CD14-positive monocyte (primary cell): Measurements from ENCODE around the gene PTGES2. TPM values are rescaled to one million over a fixed set of nuclear protein-coding genes. Genes with fewer than 3 reads are reported as not detected.
A peak's percentile ranks its signal among the peaks of the same experiment; 100 is the strongest.

Experiments
- DNase-seq, 3 donors: peaks; one replicate each; pipeline ENCODE4 v3.0.0-alpha.2; 2011 to 2022
- H2AFZ ChIP-seq: 2 replicates; pipeline ENCODE4 v1.6.0; 2012; ENCODE audit warnings: mild to moderate bottlenecking, low read depth, low read length, inconsistent platforms; ENCODE audit not compliant: insufficient read depth, poor library complexity, severe bottlenecking
- H3K27ac ChIP-seq, 2 donors: 1 replicate in 1 of 2; 2 replicates in 1 of 2; pipeline ENCODE4 v1.5.1; 2012 to 2013; ENCODE audit warnings: low read length in 2 of 2, control low read depth in 1 of 2, inconsistent platforms in 1 of 2, low read depth in 1 of 2, mild to moderate bottlenecking in 1 of 2
- H3K27me3 ChIP-seq, 2 donors: one replicate each; pipeline versions ENCODE4 v1.6.0 to v1.6.1; 2011 to 2013; ENCODE audit warnings: low read length in 2 of 2; ENCODE audit not compliant: control insufficient read depth in 2 of 2, insufficient read depth in 2 of 2
- H3K36me3 ChIP-seq, 2 donors: replicated peaks in 1 of 2; 1 replicate in 1 of 2; 2 replicates in 1 of 2; pipeline versions ENCODE4 v1.5.1 to v1.6.1; 2012 to 2013; ENCODE audit warnings: low read length in 2 of 2, control low read depth in 1 of 2, inconsistent platforms in 1 of 2, mild to moderate bottlenecking in 1 of 2; ENCODE audit not compliant: insufficient read depth in 2 of 2, control insufficient read depth in 1 of 2
- H3K4me1 ChIP-seq, 2 donors: 1 replicate in 1 of 2; 2 replicates in 1 of 2; pipeline versions ENCODE4 v1.5.1 to v1.6.1; 2012 to 2013; ENCODE audit warnings: low read length in 2 of 2, control low read depth in 1 of 2, inconsistent platforms in 1 of 2, mild to moderate bottlenecking in 1 of 2, moderate library complexity in 1 of 2; ENCODE audit not compliant: insufficient read depth in 2 of 2, control insufficient read depth in 1 of 2
- H3K4me2 ChIP-seq: replicated peaks from 2 replicates; pipeline ENCODE3; 2012; ENCODE audit warnings: low read length, moderate library complexity, mild to moderate bottlenecking; ENCODE audit not compliant: poor library complexity, severe bottlenecking; ENCODE audit errors: extremely low read depth
- H3K4me3 ChIP-seq, 3 experiments: fragments of 200-600 bp in 1 of 3; sonication (generic) in 1 of 3; replicated peaks in 1 of 3; 1 replicate in 2 of 3; 2 replicates in 1 of 3; pipeline ENCODE4 v1.5.1; 2011 to 2013; ENCODE audit warnings: low read length in 3 of 3, mild to moderate bottlenecking in 3 of 3, control low read depth in 2 of 3, low read depth in 2 of 3, inconsistent platforms in 1 of 3, moderate library complexity in 1 of 3
- H3K79me2 ChIP-seq: 2 replicates; pipeline ENCODE4 v1.6.0; 2012; ENCODE audit warnings: mild to moderate bottlenecking, control low read depth, inconsistent platforms, low read length, moderate library complexity; ENCODE audit not compliant: insufficient read depth
- H3K9ac ChIP-seq: 2 replicates; pipeline ENCODE4 v1.6.0; 2017; ENCODE audit warnings: low read length, mild to moderate bottlenecking; ENCODE audit not compliant: insufficient read depth, poor library complexity, severe bottlenecking
- H3K9me3 ChIP-seq, 2 donors: replicated peaks in 1 of 2; 1 replicate in 1 of 2; 2 replicates in 1 of 2; pipeline versions ENCODE4 v1.5.1 to v1.6.1; 2012 to 2013; ENCODE audit warnings: low read length in 2 of 2, control low read depth in 1 of 2; ENCODE audit not compliant: control insufficient read depth in 1 of 2, insufficient read depth in 1 of 2
- H4K20me1 ChIP-seq: 2 replicates; pipeline ENCODE4 v1.6.0; 2012; ENCODE audit warnings: mild to moderate bottlenecking, low read length, control low read depth, moderate library complexity; ENCODE audit not compliant: insufficient read depth
- H3K27ac Mint-ChIP-seq, 7 donors: one replicate each; pipeline ENCODE4 v1.8.0; 2020; ENCODE audit warnings: mild to moderate bottlenecking in 7 of 7, mixed read lengths in 7 of 7, moderate library complexity in 6 of 7, inconsistent platforms in 2 of 7
- H3K27me3 Mint-ChIP-seq, 3 donors: one replicate each; pipeline ENCODE4 v1.8.0; 2021 to 2022; ENCODE audit warnings: low read depth in 3 of 3, mild to moderate bottlenecking in 3 of 3, mixed read lengths in 3 of 3, moderate library complexity in 3 of 3, inconsistent platforms in 1 of 3
- H3K36me3 Mint-ChIP-seq, 2 donors: one replicate each; pipeline ENCODE4 v1.8.0; 2020; ENCODE audit warnings: mixed read lengths in 2 of 2, inconsistent platforms in 1 of 2, mild to moderate bottlenecking in 1 of 2
- H3K4me1 Mint-ChIP-seq: one replicate; pipeline ENCODE4 v1.8.0; 2020; ENCODE audit warnings: mild to moderate bottlenecking, mixed read lengths
- H3K4me3 Mint-ChIP-seq, 2 donors: one replicate each; pipeline ENCODE4 v1.8.0; 2020; ENCODE audit warnings: mild to moderate bottlenecking in 2 of 2, mixed read lengths in 2 of 2, moderate library complexity in 1 of 2
- H3K9me3 Mint-ChIP-seq, 7 donors: one replicate each; pipeline ENCODE4 v1.8.0; 2020 to 2022; ENCODE audit warnings: mixed read lengths in 7 of 7, mild to moderate bottlenecking in 6 of 7, moderate library complexity in 6 of 7, inconsistent platforms in 2 of 7
- WGBS: methylation state at CpG from one replicate; pipeline ENCODE4 v1.1.5; 2013; ENCODE audit warnings: missing lambda C conversion rate; ENCODE audit not compliant: insufficient coverage; 5-methylcytosine and 5-hydroxymethylcytosine counted together
- intact Hi-C, 2 donors: fragments of 100-400 bp; cut with micrococcal nuclease; formaldehyde crosslinking; loops; one replicate each; pipeline versions ENCODE4 v1.15.0 to v1.15.1; 2023
- polyA plus RNA-seq, 3 donors: library from polyadenylated mRNA; depleted of rRNA in 1 of 3; unstranded in 2 of 3; stranded (reverse) in 1 of 3; fragments of 300-500 nt in 2 of 3; fragments of >200 nt in 1 of 3; fragmentation: Illumina TruSeq in 2 of 3; gene quantifications; 1 replicate in 2 of 3; 2 replicates in 1 of 3; pipeline ENCODE4 v1.2.3, GENCODE V29; 2012 to 2021
- TF ChIP-seq, protein P1 (sequence below): fragments of 200-600 bp; IDR thresholded peaks from one replicate; pipeline ENCODE4 v1.8.0; 2022; ENCODE audit warnings: antibody characterized with exemption, mild to moderate bottlenecking

The PTGES2 gene
- polyA plus RNA-seq, 3 donors: 42.0 to 71.5 (median 49.4) TPM

DNA sequence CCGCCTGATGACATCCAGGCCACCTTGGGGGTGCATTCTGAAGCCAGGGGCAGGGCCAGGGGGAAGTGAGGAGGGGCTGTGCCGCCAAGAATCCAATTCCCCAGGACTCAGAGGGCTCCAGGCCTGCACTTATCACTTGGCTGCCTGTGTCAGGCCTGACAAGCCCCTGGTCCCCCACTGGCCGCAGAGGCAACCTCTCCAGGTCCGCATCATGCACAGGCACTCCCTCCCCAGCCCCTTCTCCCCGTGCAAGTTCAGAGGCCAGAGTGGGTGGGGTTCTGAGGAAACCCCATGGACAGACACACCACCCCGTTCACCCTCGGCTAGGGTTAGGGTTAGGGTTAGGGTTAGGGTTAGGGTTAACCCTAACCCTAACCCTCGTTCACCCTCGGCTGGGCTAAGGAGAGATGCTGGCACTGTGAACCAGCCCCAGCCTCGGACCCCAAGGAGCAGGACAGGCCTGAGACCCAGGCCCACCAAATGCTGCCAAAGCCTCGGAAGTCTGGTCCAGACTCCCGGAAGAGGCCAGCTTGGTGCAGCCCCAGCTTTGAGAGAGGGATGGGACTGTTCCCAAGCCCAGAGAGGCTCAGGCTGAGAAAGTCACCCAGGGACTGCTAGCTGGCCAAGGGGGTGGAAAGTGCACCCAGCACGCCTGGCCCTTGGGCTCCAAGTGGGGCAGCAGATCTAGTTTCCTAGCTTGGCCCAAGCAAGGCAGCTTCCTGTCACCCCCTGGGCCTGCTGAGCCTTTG, 26.6 kb upstream of the PTGES2 start:
- Mint-ChIP-seq H3K4me1 (no peaks in the 10 kb centered on the region), H3K4me3 (no peak overlapping the region), H3K27me3 (peaks cover 1 to 7% (median 5%) of the 10 kb centered on the region in 3 donors), H3K36me3 (no peaks in the 10 kb centered on the region), H3K9me3 (no peaks in the 10 kb centered on the region), H3K27ac (peak overlapping the region in 1 of 7 donors; percentile 25)
- Histone ChIP-seq H2AFZ (no peak overlapping the region), H3K27me3 (no peaks in the 10 kb centered on the region), H3K36me3 (no peaks in the 10 kb centered on the region), H4K20me1 (no peaks in the 10 kb centered on the region), H3K9ac (no peak overlapping the region), H3K4me3 (no peak overlapping the region), H3K79me2 (no peaks in the 10 kb centered on the region), H3K4me1 (peaks cover under 1% of the 10 kb centered on the region in 2 donors), H3K27ac (no peak overlapping the region), H3K9me3 (no peaks in the 10 kb centered on the region), H3K4me2 (no peak overlapping the region)
- DNase-seq: no peak
- TF ChIP-seq, protein P1, sequence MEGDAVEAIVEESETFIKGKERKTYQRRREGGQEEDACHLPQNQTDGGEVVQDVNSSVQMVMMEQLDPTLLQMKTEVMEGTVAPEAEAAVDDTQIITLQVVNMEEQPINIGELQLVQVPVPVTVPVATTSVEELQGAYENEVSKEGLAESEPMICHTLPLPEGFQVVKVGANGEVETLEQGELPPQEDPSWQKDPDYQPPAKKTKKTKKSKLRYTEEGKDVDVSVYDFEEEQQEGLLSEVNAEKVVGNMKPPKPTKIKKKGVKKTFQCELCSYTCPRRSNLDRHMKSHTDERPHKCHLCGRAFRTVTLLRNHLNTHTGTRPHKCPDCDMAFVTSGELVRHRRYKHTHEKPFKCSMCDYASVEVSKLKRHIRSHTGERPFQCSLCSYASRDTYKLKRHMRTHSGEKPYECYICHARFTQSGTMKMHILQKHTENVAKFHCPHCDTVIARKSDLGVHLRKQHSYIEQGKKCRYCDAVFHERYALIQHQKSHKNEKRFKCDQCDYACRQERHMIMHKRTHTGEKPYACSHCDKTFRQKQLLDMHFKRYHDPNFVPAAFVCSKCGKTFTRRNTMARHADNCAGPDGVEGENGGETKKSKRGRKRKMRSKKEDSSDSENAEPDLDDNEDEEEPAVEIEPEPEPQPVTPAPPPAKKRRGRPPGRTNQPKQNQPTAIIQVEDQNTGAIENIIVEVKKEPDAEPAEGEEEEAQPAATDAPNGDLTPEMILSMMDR: no peak
- 91% methylated on average over 7 of the region's 13 CpGs for WGBS
- intact Hi-C loops: no loop called here

DNA sequence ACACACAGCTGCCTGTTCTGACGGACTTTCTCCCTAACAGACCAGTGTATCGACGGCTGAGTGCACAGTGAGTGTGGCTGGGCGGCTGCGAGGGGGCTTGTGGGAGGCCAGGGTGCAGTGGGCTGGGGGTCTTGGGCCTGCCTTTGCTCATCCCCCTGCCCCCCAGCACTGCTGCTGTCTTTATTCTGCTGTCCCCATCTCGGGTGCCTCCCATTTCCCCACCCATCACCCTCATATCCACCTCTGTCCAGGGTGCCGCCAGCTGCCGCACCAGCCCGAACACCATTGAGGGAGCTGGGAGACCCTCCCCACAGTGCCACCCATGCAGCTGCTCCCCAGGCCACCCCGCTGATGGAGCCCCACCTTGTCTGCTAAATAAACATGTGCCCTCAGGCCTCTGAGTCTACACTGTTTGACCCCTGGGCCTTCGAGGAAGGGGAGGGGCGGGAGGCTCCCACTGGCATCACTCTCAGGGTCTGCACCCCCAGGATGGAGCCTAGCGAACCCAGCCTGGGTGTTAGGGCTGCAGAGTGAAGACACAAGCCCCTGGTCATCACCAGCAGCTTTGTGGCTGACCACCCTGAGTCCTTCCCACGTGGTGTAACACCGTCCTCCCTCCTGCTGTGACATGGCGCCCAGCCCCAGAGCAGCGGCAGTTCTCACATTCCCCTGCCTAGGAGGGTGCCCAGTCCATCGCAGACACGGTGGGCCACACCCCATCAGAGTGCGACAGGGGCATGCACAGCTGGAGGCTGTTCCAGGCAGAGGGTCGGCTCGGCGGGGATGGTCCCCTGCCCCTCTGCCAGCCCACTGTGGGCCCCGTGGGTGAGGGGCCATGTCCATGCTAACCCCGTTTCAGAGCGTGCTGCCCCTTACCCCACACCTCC, 25.8 kb upstream of the PTGES2 start:
- no peaks in the 10 kb centered on the region for H3K9me3 Mint-ChIP-seq
- peaks cover 1 to 12% (median 5%) of the 10 kb centered on the region in 3 donors for H3K27me3 Mint-ChIP-seq
- Histone ChIP-seq H3K4me1 (no peaks in the 10 kb centered on the region), H3K9ac (no peak overlapping the region), H3K36me3 (no peaks in the 10 kb centered on the region), H3K4me3 (no peak overlapping the region), H4K20me1 (no peaks in the 10 kb centered on the region), H3K27ac (no peak overlapping the region), H3K79me2 (no peaks in the 10 kb centered on the region), H3K4me2 (no peak overlapping the region), H3K27me3 (no peaks in the 10 kb centered on the region), H2AFZ (no peak overlapping the region), H3K9me3 (no peaks in the 10 kb centered on the region)
- intact Hi-C loops: no loop called here
- no peaks in the 10 kb centered on the region for H3K4me1 Mint-ChIP-seq
- 90% methylated on average over 13 of the region's 26 CpGs for WGBS
- no peaks in the 10 kb centered on the region for H3K36me3 Mint-ChIP-seq
- H3K27ac Mint-ChIP-seq: peak overlapping the region in 1 of 7 donors; percentile 25
- TF ChIP-seq, protein P1: no peak
- DNase-seq: no peak
- H3K4me3 Mint-ChIP-seq: no peak overlapping the region
